GM23248 (cell line): ENCODE results near the gene RBFOX2.

Experiments used
- EZH2 ChIP-seq: fragments of 200-600 bp; sonication (generic); IDR thresholded peaks from 2 replicates; pipeline ENCODE4 v1.6.1; 2018; ENCODE audit warnings: antibody characterized with exemption, mild to moderate bottlenecking; ENCODE audit not compliant: insufficient read depth, poor library complexity, severe bottlenecking
- EZH2phosphoT487 ChIP-seq: fragments of 200-600 bp; sonication (generic); IDR thresholded peaks from 2 replicates; pipeline ENCODE4 v1.6.1; 2018; ENCODE audit warnings: antibody characterized with exemption, moderate library complexity, mild to moderate bottlenecking, low read depth; ENCODE audit not compliant: insufficient read depth

GRCh38 chr22:35736701-35737100 is 291.9 kb downstream of the RBFOX2 start:
- no peak for TF ChIP-seq EZH2
- TF ChIP-seq EZH2phosphoT487 = no peak
